Measurements from ENCODE around the gene ZNF778. TPM values are rescaled to one million over a fixed set of nuclear protein-coding genes. Genes with fewer than 3 reads are reported as not detected.

ZNF778 gene
- total RNA-seq, 1 experiment from 2014 or later: 16.4 TPM

- Mint-ChIP-seq H3K4me1 (no peaks in the 10 kb centered on the region), H3K9me3 (no peaks in the 10 kb centered on the region), H3K27ac (no peak overlapping the region), H3K27me3 (ENCODE audit: low read depth) (no peaks in the 10 kb centered on the region), H3K4me3 (no peak overlapping the region), H3K36me3 (ENCODE audit: insufficient read depth in 1 of 3, low read depth in 3 of 3) (peaks cover 16 to 43% (median 43%) of the 10 kb centered on the region in 3 experiments)
- no peak for TF ChIP-seq CTCF (conservative IDR thresholded peaks at IDR 0.05)
- H3K79me2 ChIP-seq (ENCODE audit: insufficient read depth, low read length): no peaks in the 10 kb centered on the region; the same call in 1 of the 2 replicates
- no peak overlapping the region for H4K91ac ChIP-seq (ENCODE audit: insufficient read length, low read depth, low read length)
- no peak overlapping the region for H4K8ac ChIP-seq (replicated peaks; ENCODE audit: insufficient read length, low read depth, low read length)
- no peak overlapping the region for H3K18ac ChIP-seq (ENCODE audit: insufficient read length, low read depth, low read length)
- peaks cover 3% of the 10 kb centered on the region for H3K79me1 ChIP-seq (ENCODE audit: insufficient read depth, low read depth, low read length, poor library complexity, severe bottlenecking)
- no peak overlapping the region for H2BK120ac ChIP-seq (ENCODE audit: low read depth, low read length, poor library complexity, severe bottlenecking)
- H2BK20ac ChIP-seq (ENCODE audit: low read depth, low read length, poor library complexity, severe bottlenecking): no peak overlapping the region
- no peak overlapping the region for H3K27ac ChIP-seq (ENCODE audit: insufficient read length, low read depth, low read length)
- no peaks in the 10 kb centered on the region for H3K27me3 ChIP-seq (ENCODE audit: insufficient read depth, low read length)
- DNase-seq: no peak
- H3K23me2 ChIP-seq (ENCODE audit: insufficient read length, low read depth, low read length, poor library complexity, severe bottlenecking): no peaks in the 10 kb centered on the region
- H2AFZ ChIP-seq (ENCODE audit: low read length): no peak overlapping the region
- H3K14ac ChIP-seq (ENCODE audit: insufficient read depth, low read length): no peak overlapping the region; the same call in 1 of the 2 replicates
- no peak overlapping the region for H2BK15ac ChIP-seq (ENCODE audit: low read depth, low read length)
- no peak overlapping the region for H3K9ac ChIP-seq (ENCODE audit: extremely low read depth, insufficient read length, low read length)
- H3K23ac ChIP-seq (ENCODE audit: insufficient read length, low read depth, low read length): no peak overlapping the region
- no peaks in the 10 kb centered on the region for H4K20me1 ChIP-seq (ENCODE audit: control insufficient read depth, insufficient read depth, insufficient read length)
- H2BK5ac ChIP-seq (ENCODE audit: insufficient read length, low read length): no peak overlapping the region
- no peak overlapping the region for H2AK5ac ChIP-seq (ENCODE audit: insufficient read length, low read length)
- H4K5ac ChIP-seq (ENCODE audit: insufficient read length, low read depth, low read length): no peak overlapping the region
- H3K4me1 ChIP-seq (ENCODE audit: insufficient read depth, low read length): no peaks in the 10 kb centered on the region
- no CpG with 5 or more reads among the region's 65 CpGs for WGBS (ENCODE audit: extremely low coverage, insufficient read length, low lambda C conversion rate)
- H3K4me2 ChIP-seq (ENCODE audit: insufficient read depth, insufficient read length, low read length): no peak overlapping the region
- no peak overlapping the region for H3K56ac ChIP-seq (ENCODE audit: insufficient read length, low read depth, low read length)
- no peak overlapping the region for H3K4ac ChIP-seq (ENCODE audit: low read depth, low read length)
- H3K9me3 ChIP-seq (ENCODE audit: control insufficient read depth, low read depth, low read length): no peaks in the 10 kb centered on the region
- no peak overlapping the region for H2BK12ac ChIP-seq (ENCODE audit: insufficient read length, low read depth, low read length)
- H3T11ph ChIP-seq (ENCODE audit: low read length): no peak overlapping the region
Measured at GRCh38 chr16:89279666-89280481, 62.4 kb downstream of the ZNF778 start.
